KMS-11 (cell line): Measurements from ENCODE around the gene KLF11.

Experiments used
- H2AFZ ChIP-seq: fragments of 200-600 bp; sonication (generic); 2 replicates; pipeline ENCODE4 v1.6.1; 2016; ENCODE audit warnings: antibody characterized with exemption, mixed run types, low read depth
- H3K27ac ChIP-seq: fragments of 200-600 bp; sonication (generic); 2 replicates; pipeline ENCODE4 v1.6.1; 2016; ENCODE audit warnings: mild to moderate bottlenecking, mixed run types
- H3K27me3 ChIP-seq: fragments of 200-600 bp; sonication (generic); 2 replicates; pipeline ENCODE4 v1.6.1; 2017; ENCODE audit warnings: mild to moderate bottlenecking, low read depth, mixed run types, moderate library complexity; ENCODE audit not compliant: insufficient read depth
- H3K36me3 ChIP-seq: fragments of 200-600 bp; sonication (generic); 2 replicates; pipeline ENCODE4 v1.6.1; 2017; ENCODE audit warnings: mild to moderate bottlenecking, mixed run types; ENCODE audit not compliant: insufficient read depth
- H3K4me1 ChIP-seq: fragments of 200-600 bp; sonication (generic); 2 replicates; pipeline ENCODE4 v1.6.1; 2016; ENCODE audit warnings: mild to moderate bottlenecking, low read depth, mixed run types; ENCODE audit not compliant: poor library complexity, severe bottlenecking
- H3K4me2 ChIP-seq: fragments of 200-600 bp; sonication (generic); 2 replicates; pipeline ENCODE4 v1.7.0; 2016; ENCODE audit warnings: mild to moderate bottlenecking, mixed run types
- H3K4me3 ChIP-seq: fragments of 200-600 bp; sonication (generic); IDR thresholded peaks from 2 replicates; pipeline ENCODE4 v1.6.1; 2017; ENCODE audit warnings: low read depth, low read length, mixed read lengths; ENCODE audit not compliant: insufficient read depth
- H3K79me2 ChIP-seq: fragments of 200-600 bp; sonication (generic); 2 replicates; pipeline ENCODE4 v1.6.1; 2016; ENCODE audit warnings: low read depth, mixed run types; ENCODE audit not compliant: insufficient read depth
- H3K9ac ChIP-seq: fragments of 200-600 bp; sonication (generic); 2 replicates; pipeline ENCODE4 v1.6.1; 2016; ENCODE audit warnings: mild to moderate bottlenecking, mixed run types
- H4K20me1 ChIP-seq: fragments of 200-600 bp; sonication (generic); 2 replicates; pipeline ENCODE4 v1.6.1; 2016; ENCODE audit warnings: mild to moderate bottlenecking, mixed run types; ENCODE audit not compliant: insufficient read depth
- TF ChIP-seq, protein P1 (sequence below): fragments of 200-600 bp; sonication (generic); conservative IDR thresholded peaks from 2 replicates; pipeline ENCODE4 v1.6.1; 2017; ENCODE audit warnings: low read depth, mild to moderate bottlenecking, antibody characterized with exemption, low read length, moderate library complexity, mixed read lengths

KLF11 gene

GRCh38 chr2:10067881-10068280, 24.5 kb downstream of the KLF11 start:
- Histone ChIP-seq H3K9ac (no peak overlapping the region), H3K79me2 (no peaks in the 10 kb centered on the region)
- TF ChIP-seq, protein P1, sequence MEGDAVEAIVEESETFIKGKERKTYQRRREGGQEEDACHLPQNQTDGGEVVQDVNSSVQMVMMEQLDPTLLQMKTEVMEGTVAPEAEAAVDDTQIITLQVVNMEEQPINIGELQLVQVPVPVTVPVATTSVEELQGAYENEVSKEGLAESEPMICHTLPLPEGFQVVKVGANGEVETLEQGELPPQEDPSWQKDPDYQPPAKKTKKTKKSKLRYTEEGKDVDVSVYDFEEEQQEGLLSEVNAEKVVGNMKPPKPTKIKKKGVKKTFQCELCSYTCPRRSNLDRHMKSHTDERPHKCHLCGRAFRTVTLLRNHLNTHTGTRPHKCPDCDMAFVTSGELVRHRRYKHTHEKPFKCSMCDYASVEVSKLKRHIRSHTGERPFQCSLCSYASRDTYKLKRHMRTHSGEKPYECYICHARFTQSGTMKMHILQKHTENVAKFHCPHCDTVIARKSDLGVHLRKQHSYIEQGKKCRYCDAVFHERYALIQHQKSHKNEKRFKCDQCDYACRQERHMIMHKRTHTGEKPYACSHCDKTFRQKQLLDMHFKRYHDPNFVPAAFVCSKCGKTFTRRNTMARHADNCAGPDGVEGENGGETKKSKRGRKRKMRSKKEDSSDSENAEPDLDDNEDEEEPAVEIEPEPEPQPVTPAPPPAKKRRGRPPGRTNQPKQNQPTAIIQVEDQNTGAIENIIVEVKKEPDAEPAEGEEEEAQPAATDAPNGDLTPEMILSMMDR = no peak

DNA sequence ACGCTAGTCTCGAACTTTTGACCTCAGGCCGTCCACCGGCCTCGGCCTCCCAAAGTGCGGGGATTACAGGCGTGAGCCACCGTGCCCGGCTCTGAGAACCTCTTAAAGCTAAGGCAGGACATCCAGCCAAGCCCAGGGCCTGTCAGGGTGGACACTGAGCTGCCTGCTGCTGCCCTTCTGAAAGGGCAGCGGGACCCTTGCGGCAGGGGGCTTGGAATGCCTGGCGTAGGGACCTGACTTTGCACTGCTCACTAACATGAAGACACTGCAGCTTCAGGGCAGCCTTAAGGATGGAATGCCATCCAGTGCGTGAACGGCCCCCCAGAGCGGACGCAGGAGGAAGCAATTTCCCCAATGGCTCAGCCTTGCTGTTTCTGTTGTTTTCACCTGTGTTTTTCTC, 27.8 kb downstream of the KLF11 start:
- Histone ChIP-seq H3K79me2 (no peaks in the 10 kb centered on the region), H3K4me3 (no peak overlapping the region), H3K4me1 (no peaks in the 10 kb centered on the region), H3K4me2 (no peak overlapping the region), H3K9ac (no peak overlapping the region), H3K27ac (no peak overlapping the region), H3K36me3 (no peaks in the 10 kb centered on the region), H2AFZ (no peak overlapping the region), H3K27me3 (no peaks in the 10 kb centered on the region; the same call in 1 of the 2 replicates), H4K20me1 (no peaks in the 10 kb centered on the region)
- TF ChIP-seq, protein P1 = no peak

More at GRCh38 chr2:10067881-10068280, 24.5 kb downstream of the KLF11 start:
- Histone ChIP-seq H3K4me2 (no peak overlapping the region), H3K36me3 (no peaks in the 10 kb centered on the region), H3K4me3 (no peak overlapping the region), H3K27ac (no peak overlapping the region), H4K20me1 (no peaks in the 10 kb centered on the region), H3K4me1 (no peaks in the 10 kb centered on the region), H3K27me3 (no peaks in the 10 kb centered on the region), H2AFZ (no peak overlapping the region)

DNA sequence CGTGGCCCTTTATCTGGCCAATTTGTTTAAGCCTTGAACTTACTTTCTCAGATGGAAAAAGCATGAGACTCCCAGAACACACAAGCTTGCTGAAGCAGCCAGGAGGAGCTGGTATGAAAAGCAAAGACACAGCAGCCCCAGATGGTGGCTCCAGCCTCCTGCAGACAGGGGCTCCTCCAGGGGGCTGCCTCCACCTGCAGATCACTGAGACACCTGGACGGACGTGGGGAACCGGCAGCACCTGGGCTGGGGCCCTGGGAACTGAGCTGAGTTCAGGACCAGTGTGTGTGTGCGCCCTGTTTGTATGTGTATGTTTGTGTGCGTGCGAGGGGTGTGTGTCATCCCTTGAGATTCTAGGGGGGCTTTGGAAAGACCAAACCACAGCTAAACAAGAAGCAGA, 28.2 kb downstream of the KLF11 start:
- H4K20me1 ChIP-seq = no peaks in the 10 kb centered on the region
- no peak overlapping the region for H3K9ac ChIP-seq
- H2AFZ ChIP-seq = no peak overlapping the region
- no peaks in the 10 kb centered on the region for H3K79me2 ChIP-seq
- no peak overlapping the region for H3K27ac ChIP-seq
- no peaks in the 10 kb centered on the region for H3K4me1 ChIP-seq
- no peak overlapping the region for H3K4me2 ChIP-seq
- no peaks in the 10 kb centered on the region; the same call in 1 of the 2 replicates for H3K27me3 ChIP-seq
- H3K4me3 ChIP-seq = no peak overlapping the region
- TF ChIP-seq, protein P1 = no peak
- no peaks in the 10 kb centered on the region for H3K36me3 ChIP-seq

DNA sequence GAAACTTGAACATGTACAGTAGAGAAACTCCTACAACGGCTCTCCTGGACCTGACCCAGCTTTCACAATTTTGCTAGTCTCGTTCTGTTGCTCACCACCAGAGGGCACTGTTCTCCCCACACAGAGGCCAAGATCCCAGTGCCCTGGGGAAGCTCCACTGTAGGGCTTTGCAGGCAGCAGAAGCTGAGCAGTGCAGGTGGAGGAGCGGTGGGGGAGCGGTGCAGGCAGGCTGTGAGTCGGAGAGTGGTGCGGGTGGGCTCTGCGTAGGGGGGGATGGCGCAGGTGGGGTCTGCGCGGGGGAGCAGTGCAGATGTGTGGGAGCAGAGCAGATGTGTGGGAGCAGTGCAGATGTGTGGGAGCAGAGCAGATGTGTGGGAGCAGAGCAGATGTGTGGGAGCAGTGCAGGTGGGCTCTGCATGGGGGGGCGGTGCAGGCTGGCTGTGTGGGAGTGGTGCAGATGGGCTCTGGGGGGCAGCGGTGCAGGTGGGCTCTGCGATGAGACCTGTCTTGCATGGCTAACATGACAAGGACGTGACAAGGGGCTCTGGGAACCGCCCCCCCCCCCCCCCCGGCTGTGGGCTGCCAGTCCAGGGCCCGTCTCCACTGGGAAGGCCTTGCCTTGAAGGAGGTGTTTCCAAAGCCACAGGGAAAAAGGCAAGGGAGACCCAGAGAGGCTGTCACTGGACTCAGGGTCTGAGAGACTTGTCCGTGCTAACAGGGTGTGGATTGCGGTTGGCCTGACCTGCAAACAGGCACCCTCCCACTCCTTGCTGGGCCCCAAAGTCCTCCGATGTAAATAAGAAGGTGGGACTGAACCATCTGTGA, 29.5 kb downstream of the KLF11 start:
- Histone ChIP-seq H2AFZ (0 out of 2 replicates have a peak overlapping the region, but pooled peaks have one; percentile 11), H3K4me2 (no peak overlapping the region), H3K4me1 (no peaks in the 10 kb centered on the region), H3K79me2 (no peaks in the 10 kb centered on the region), H3K27me3 (peaks cover 4% of the 10 kb centered on the region), H3K9ac (no peak overlapping the region), H4K20me1 (no peaks in the 10 kb centered on the region), H3K27ac (no peak overlapping the region), H3K4me3 (no peak overlapping the region), H3K36me3 (no peaks in the 10 kb centered on the region)
- TF ChIP-seq, protein P1 = peak; percentile 90
